K562 (cell line): ENCODE measurements around the gene VKORC1. TPM values are rescaled to one million over a fixed set of nuclear protein-coding genes. Genes with fewer than 3 reads are reported as not detected.

Experiments
- ATAC-seq: fragments of 200-7000 bp; cut with Tn5 transposase; 3 replicates; pipeline ENCODE4 v1.9.1; 2020; ENCODE audit warnings: moderate library complexity
- BruUV-seq: library from RNA; stranded (reverse); fragments of 400-500 nt; replicated peaks from 2 replicates; lab custom pipeline; 2021; lab: Mats Ljungman, UMichigan
- CTCF ChIA-PET: fragments of 300-600 bp; formaldehyde crosslinking; extraction: SDS; loops from one replicate; lab custom pipeline; 2021; ENCODE audit warnings: low intra/inter-chr PET ratio; lab: Yijun Ruan, JAX
- POLR2A ChIA-PET: fragments of 300-600, 350-650 bp; sonication (Branson Sonifier 250); formaldehyde crosslinking; extraction: SDS; loops from one replicate; lab custom pipeline; 2021; ENCODE audit warnings: antibody characterized with exemption, inconsistent platforms; lab: Yijun Ruan, JAX
- DNase-seq, 4 experiments: peaks; one replicate each; pipeline versions ENCODE4 v3.0.0 to v3.0.0-alpha.2; 2011 to 2018; ENCODE audit warnings: low spot score in 3 of 4, mixed read lengths in 3 of 4; ENCODE audit errors: extremely low read depth in 1 of 4
- FAIRE-seq: peaks from 2 replicates; lab custom pipeline; 2011; peaks lifted over from hg19 to GRCh38; lab: Jason Lieb, UNC
- H2AFZ ChIP-seq: 2 replicates; pipeline ENCODE4 v1.6.0; 2011; ENCODE audit warnings: low read depth, low read length, control low read depth, inconsistent platforms
- H3K27ac ChIP-seq: fragments of 200-600 bp; 3 replicates; pipeline ENCODE4 v1.8.0; 2011; ENCODE audit warnings: low read depth, mild to moderate bottlenecking, control low read depth, inconsistent platforms, low read length, moderate library complexity, mixed read lengths; ENCODE audit errors: extremely low read depth
- H3K27me3 ChIP-seq, 2 experiments: fragments of 300-600 bp in 1 of 2; 2 replicates in 1 of 2; 3 replicates in 1 of 2; pipeline versions ENCODE4 v1.6.0 to v1.8.0; 2011; ENCODE audit warnings: inconsistent platforms in 2 of 2, low read length in 2 of 2, mild to moderate bottlenecking in 1 of 2, mixed read lengths in 1 of 2, moderate library complexity in 1 of 2; ENCODE audit not compliant: control insufficient read depth in 2 of 2, insufficient read depth in 2 of 2
- H3K36me3 ChIP-seq: fragments of 300-600 bp; 3 replicates; pipeline ENCODE4 v1.8.0; 2011; ENCODE audit warnings: mild to moderate bottlenecking, low read length, inconsistent platforms; ENCODE audit not compliant: control insufficient read depth, insufficient read depth
- H3K4me1 ChIP-seq, 2 experiments: fragments of 200-600 bp in 1 of 2; replicated peaks in 1 of 2; 2 replicates in 1 of 2; 3 replicates in 1 of 2; pipeline versions ENCODE4 v1.5.1 to v1.8.0; 2011; ENCODE audit warnings: inconsistent platforms in 2 of 2, low read length in 2 of 2, mild to moderate bottlenecking in 1 of 2, mixed read lengths in 1 of 2, moderate library complexity in 1 of 2; ENCODE audit not compliant: control insufficient read depth in 2 of 2, insufficient read depth in 2 of 2
- H3K4me2 ChIP-seq: 2 replicates; pipeline ENCODE4 v1.6.1; 2011; ENCODE audit warnings: low read length, control low read depth, inconsistent platforms, mixed read lengths; ENCODE audit not compliant: insufficient read depth
- H3K4me3 ChIP-seq: fragments of 200-600 bp; sonication (generic), shearing (Covaris generic); 2 replicates; pipeline ENCODE4 v1.5.1; 2016; ENCODE audit warnings: control low read depth, inconsistent platforms
- H3K79me2 ChIP-seq: fragments of 200-600 bp; 3 replicates; pipeline ENCODE4 v1.8.0; 2011; ENCODE audit warnings: low read length, inconsistent platforms; ENCODE audit not compliant: control insufficient read depth, insufficient read depth
- H3K9ac ChIP-seq, 2 experiments: 2 replicates each; pipeline versions ENCODE4 v1.6.0 to v1.6.1; 2011; ENCODE audit warnings: low read depth in 2 of 2, low read length in 2 of 2, control low read depth in 1 of 2, inconsistent platforms in 1 of 2, mild to moderate bottlenecking in 1 of 2, mixed read lengths in 1 of 2; ENCODE audit not compliant: insufficient read depth in 1 of 2
- H3K9me1 ChIP-seq: one replicate; pipeline ENCODE4 v1.6.0; 2011; ENCODE audit warnings: inconsistent platforms, mild to moderate bottlenecking, low read length, moderate library complexity; ENCODE audit not compliant: control insufficient read depth, insufficient read depth
- H3K9me3 ChIP-seq: replicated peaks from 2 replicates; pipeline ENCODE4 v1.5.1; 2011; ENCODE audit warnings: low read depth, low read length, inconsistent platforms; ENCODE audit not compliant: control insufficient read depth, insufficient read depth
- H4K20me1 ChIP-seq: replicated peaks from 2 replicates; pipeline ENCODE4 v1.6.1; 2011; ENCODE audit warnings: low read length, inconsistent platforms, mixed read lengths; ENCODE audit not compliant: control insufficient read depth, insufficient read depth
- DDX20 ChIP-seq: fragments of 450-650 bp; IDR thresholded peaks from 2 replicates; pipeline ENCODE4 v1.6.1; 2016; ENCODE audit warnings: missing genetic modification characterization, low read depth, mild to moderate bottlenecking, missing compliant biosample characterization, moderate library complexity
- NR2C2 ChIP-seq, 2 experiments: fragments of 200-800 bp in 1 of 2; sonication (Bioruptor generic) in 1 of 2; sonication (generic) in 1 of 2; formaldehyde crosslinking in 1 of 2; IDR thresholded peaks; 2 replicates each; pipeline versions ENCODE4 v1.6.1 to v1.8.0; 2016 to 2022; ENCODE audit warnings: mild to moderate bottlenecking in 1 of 2, missing compliant biosample characterization in 1 of 2, missing genetic modification characterization in 1 of 2, missing genetic modification reagents in 1 of 2
- WGBS: fragments of 100-300 bp; shearing (Covaris generic); methylation state at CpG from one replicate; pipeline ENCODE4 v1.1.6; 2016; ENCODE audit warnings: low coverage, mixed read lengths; ENCODE audit not compliant: insufficient coverage; ENCODE audit errors: missing lambda C conversion rate; 5-methylcytosine and 5-hydroxymethylcytosine counted together
- in situ Hi-C: fragments of 300-500 bp; cut with MboI; formaldehyde crosslinking; loops from 4 replicates; pipeline ENCODE4 v1.15.0; 2018; ENCODE audit warnings: inconsistent platforms, mixed read lengths
- intact Hi-C: fragments of 100-400 bp; cut with micrococcal nuclease; formaldehyde crosslinking; loops from 2 replicates; pipeline ENCODE4 v1.14.2; 2022
- polyA plus RNA-seq, 8 experiments: library from polyadenylated mRNA; depleted of rRNA in 4 of 8; stranded (reverse) in 5 of 8; unstranded in 3 of 8; fragments of >200 nt; fragmentation: Nextera tagmentation in 2 of 8; fragmentation: Illumina TruSeq in 1 of 8; extraction: Ambion mirVana in 2 of 8; extraction: Trizol in 1 of 8; gene quantifications; 2 replicates each; pipeline versions ENCODE4 v1.2.1 to v1.2.3, GENCODE V29; 2011 to 2014; ENCODE audit warnings: inconsistent platforms in 1 of 8, missing spikeins in 1 of 8
- total RNA-seq, 7 experiments: library from RNA; depleted of rRNA in 6 of 7; stranded (reverse); fragments of >200 nt in 6 of 7; fragmentation: Illumina TruSeq in 2 of 7; extraction: Trizol in 2 of 7; gene quantifications; 2 replicates each; pipeline versions ENCODE4 v1.2.1 to v1.2.3, GENCODE V29; 2011 to 2021; ENCODE audit warnings: low replicate concordance in 1 of 7
- TF ChIP-seq, protein P1 (sequence below): sonication (generic); formaldehyde crosslinking; IDR thresholded peaks from 2 replicates; pipeline ENCODE4 v1.8.0; 2022; ENCODE audit warnings: mild to moderate bottlenecking, missing genetic modification reagents
- TF ChIP-seq, protein P2 (sequence below), 3 experiments: IDR thresholded peaks in 2 of 3; conservative IDR thresholded peaks in 1 of 3; 2 replicates each; pipeline ENCODE4 v1.5.1; 2011 to 2012; ENCODE audit warnings: low read length in 3 of 3, mild to moderate bottlenecking in 3 of 3, control low read depth in 2 of 3, improper control_type of control experiment in 1 of 3, inconsistent platforms in 1 of 3, low read depth in 1 of 3, mixed read lengths in 1 of 3, moderate library complexity in 1 of 3; ENCODE audit not compliant: insufficient read depth in 2 of 3

The VKORC1 gene
- total and polyA plus RNA-seq, 9 of the 15 experiments (the other 6 are each of a cell fraction or from before 2014, with no cell fraction given): 30.0 to 119 (median 62.1) TPM

DNA sequence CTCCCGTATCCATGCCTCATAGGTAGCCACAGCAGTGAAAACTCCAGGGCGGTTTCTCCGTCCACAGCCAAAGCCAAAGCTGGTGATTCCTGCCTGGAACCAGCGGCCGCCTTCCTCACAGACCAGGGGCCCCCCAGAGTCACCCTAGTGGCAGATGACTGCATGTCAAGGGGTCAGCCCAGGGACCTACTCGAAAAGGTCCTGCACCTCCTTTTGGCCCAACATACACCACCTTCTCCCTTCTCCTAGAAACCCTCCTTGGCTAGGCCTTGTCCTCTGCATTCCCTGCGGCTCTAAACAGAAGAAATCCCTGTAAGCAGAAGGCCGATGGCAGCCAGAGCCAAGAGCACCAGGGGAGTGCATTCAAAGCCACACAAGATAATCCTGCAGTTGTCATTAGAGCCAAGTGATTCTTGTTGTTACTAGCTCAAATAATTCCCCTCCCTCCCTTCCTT, 49.1 kb upstream of the VKORC1 start:
- Histone ChIP-seq H3K27me3 (peaks cover 15 to 21% of the 10 kb centered on the region in 2 experiments; a peak in 4 of 5 replicates), H3K36me3 (no peaks in the 10 kb centered on the region), H4K20me1 (no peaks in the 10 kb centered on the region; the same call in 1 of the 2 replicates), H3K4me2 (no peak overlapping the region), H3K9me1 (no peaks in the 10 kb centered on the region), H2AFZ (no peak overlapping the region), H3K4me1 (peaks cover 12 to 47% of the 10 kb centered on the region in 2 experiments), H3K79me2 (no peaks in the 10 kb centered on the region), H3K9me3 (no peaks in the 10 kb centered on the region), H3K9ac (no peak overlapping the region; a peak in 1 of 4 replicates), H3K27ac (no peak overlapping the region), H3K4me3 (no peak overlapping the region)
- intact Hi-C loops: loop anchor here (2.0 to 10.0 kb wide), 4 partner anchors 27 to 159 kb away; partner anchors contain the start of genes BCKDK, HSD3B7, KAT8 and ZNF646
- peak in 1 of 4 experiments; percentile 5 for DNase-seq
- in situ Hi-C loops: no loop called here
- BruUV-seq: no TSS peak
- POLR2A ChIA-PET: interaction anchor here (0.6 to 3.5 kb wide), 4 partner anchors 9 to 726 kb away, joined by 3 to 24 read pairs (median 3); partner anchors contain the start of genes FUS and KAT8
- no peak for FAIRE-seq
- CTCF ChIA-PET: no interaction called here
- WGBS: 72% methylated on average over 5 of the region's 8 CpGs
- TF ChIP-seq, protein P1, sequence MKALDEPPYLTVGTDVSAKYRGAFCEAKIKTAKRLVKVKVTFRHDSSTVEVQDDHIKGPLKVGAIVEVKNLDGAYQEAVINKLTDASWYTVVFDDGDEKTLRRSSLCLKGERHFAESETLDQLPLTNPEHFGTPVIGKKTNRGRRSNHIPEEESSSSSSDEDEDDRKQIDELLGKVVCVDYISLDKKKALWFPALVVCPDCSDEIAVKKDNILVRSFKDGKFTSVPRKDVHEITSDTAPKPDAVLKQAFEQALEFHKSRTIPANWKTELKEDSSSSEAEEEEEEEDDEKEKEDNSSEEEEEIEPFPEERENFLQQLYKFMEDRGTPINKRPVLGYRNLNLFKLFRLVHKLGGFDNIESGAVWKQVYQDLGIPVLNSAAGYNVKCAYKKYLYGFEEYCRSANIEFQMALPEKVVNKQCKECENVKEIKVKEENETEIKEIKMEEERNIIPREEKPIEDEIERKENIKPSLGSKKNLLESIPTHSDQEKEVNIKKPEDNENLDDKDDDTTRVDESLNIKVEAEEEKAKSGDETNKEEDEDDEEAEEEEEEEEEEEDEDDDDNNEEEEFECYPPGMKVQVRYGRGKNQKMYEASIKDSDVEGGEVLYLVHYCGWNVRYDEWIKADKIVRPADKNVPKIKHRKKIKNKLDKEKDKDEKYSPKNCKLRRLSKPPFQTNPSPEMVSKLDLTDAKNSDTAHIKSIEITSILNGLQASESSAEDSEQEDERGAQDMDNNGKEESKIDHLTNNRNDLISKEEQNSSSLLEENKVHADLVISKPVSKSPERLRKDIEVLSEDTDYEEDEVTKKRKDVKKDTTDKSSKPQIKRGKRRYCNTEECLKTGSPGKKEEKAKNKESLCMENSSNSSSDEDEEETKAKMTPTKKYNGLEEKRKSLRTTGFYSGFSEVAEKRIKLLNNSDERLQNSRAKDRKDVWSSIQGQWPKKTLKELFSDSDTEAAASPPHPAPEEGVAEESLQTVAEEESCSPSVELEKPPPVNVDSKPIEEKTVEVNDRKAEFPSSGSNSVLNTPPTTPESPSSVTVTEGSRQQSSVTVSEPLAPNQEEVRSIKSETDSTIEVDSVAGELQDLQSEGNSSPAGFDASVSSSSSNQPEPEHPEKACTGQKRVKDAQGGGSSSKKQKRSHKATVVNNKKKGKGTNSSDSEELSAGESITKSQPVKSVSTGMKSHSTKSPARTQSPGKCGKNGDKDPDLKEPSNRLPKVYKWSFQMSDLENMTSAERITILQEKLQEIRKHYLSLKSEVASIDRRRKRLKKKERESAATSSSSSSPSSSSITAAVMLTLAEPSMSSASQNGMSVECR (CRISPR knock-in tag): no peak
- TF ChIP-seq NR2C2 (CRISPR knock-in tag; IDR thresholded peaks at IDR 0.05): no peak
- no peak for TF ChIP-seq NR2C2 (tag; IDR thresholded peaks at IDR 0.05)
- TF ChIP-seq, protein P2, sequence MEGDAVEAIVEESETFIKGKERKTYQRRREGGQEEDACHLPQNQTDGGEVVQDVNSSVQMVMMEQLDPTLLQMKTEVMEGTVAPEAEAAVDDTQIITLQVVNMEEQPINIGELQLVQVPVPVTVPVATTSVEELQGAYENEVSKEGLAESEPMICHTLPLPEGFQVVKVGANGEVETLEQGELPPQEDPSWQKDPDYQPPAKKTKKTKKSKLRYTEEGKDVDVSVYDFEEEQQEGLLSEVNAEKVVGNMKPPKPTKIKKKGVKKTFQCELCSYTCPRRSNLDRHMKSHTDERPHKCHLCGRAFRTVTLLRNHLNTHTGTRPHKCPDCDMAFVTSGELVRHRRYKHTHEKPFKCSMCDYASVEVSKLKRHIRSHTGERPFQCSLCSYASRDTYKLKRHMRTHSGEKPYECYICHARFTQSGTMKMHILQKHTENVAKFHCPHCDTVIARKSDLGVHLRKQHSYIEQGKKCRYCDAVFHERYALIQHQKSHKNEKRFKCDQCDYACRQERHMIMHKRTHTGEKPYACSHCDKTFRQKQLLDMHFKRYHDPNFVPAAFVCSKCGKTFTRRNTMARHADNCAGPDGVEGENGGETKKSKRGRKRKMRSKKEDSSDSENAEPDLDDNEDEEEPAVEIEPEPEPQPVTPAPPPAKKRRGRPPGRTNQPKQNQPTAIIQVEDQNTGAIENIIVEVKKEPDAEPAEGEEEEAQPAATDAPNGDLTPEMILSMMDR (IDR thresholded peaks at IDR 0.05 in 2 of 3, conservative IDR thresholded peaks at IDR 0.05 in 1 of 3; ENCODE audit: insufficient read depth in 2 of 3, low read depth in 1 of 3, low read length in 3 of 3): 0 out of 6 replicates have a peak, but pooled peaks of 1 of the 3 experiments have one; percentile 16
- no peak for TF ChIP-seq DDX20 (tag)
- no peak for ATAC-seq
